Liver (tissue), 9 donors: ENCODE results near the gene HNMT. TPM values are rescaled to one million over a fixed set of nuclear protein-coding genes. Genes with fewer than 3 reads are reported as not detected.

Experiments used
- DNase-seq: peaks from one replicate; pipeline ENCODE4 v3.0.0-alpha.2; 2017; ENCODE audit warnings: low spot score
- H3K27ac ChIP-seq, 2 donors: one replicate each; pipeline ENCODE4 v1.7.0; 2013; ENCODE audit warnings: inconsistent platforms in 2 of 2, low read length in 2 of 2, control low read depth in 1 of 2, low read depth in 1 of 2, mild to moderate bottlenecking in 1 of 2
- H3K27me3 ChIP-seq, 4 donors: one replicate each; pipeline versions ENCODE4 v1.6.1 to v1.7.0; 2013; ENCODE audit warnings: low read length in 3 of 4, inconsistent platforms in 1 of 4, mild to moderate bottlenecking in 1 of 4, moderate library complexity in 1 of 4; ENCODE audit not compliant: control insufficient read depth in 4 of 4, insufficient read depth in 4 of 4
- H3K36me3 ChIP-seq, 4 donors: one replicate each; pipeline versions ENCODE4 v1.6.1 to v1.7.0; 2013; ENCODE audit warnings: low read length in 3 of 4, mild to moderate bottlenecking in 3 of 4, low read depth in 1 of 4, moderate library complexity in 1 of 4; ENCODE audit not compliant: control insufficient read depth in 4 of 4, insufficient read depth in 3 of 4
- H3K4me1 ChIP-seq, 4 donors: one replicate each; pipeline versions ENCODE4 v1.6.1 to v1.7.0; 2013; ENCODE audit warnings: low read length in 3 of 4, mild to moderate bottlenecking in 3 of 4, moderate library complexity in 1 of 4; ENCODE audit not compliant: control insufficient read depth in 4 of 4, insufficient read depth in 4 of 4
- H3K4me3 ChIP-seq, 3 donors: one replicate each; pipeline versions ENCODE4 v1.6.1 to v1.7.0; 2013; ENCODE audit warnings: low read length in 3 of 3, control low read depth in 1 of 3, low read depth in 1 of 3, mild to moderate bottlenecking in 1 of 3
- H3K9ac ChIP-seq, 2 donors: one replicate each; pipeline ENCODE4 v1.7.0; 2013; ENCODE audit warnings: low read length in 2 of 2, mild to moderate bottlenecking in 2 of 2, moderate library complexity in 2 of 2, control low read depth in 1 of 2, low read depth in 1 of 2
- H3K9me3 ChIP-seq, 4 donors: one replicate each; pipeline versions ENCODE4 v1.6.1 to v1.7.0; 2013; ENCODE audit warnings: low read length in 3 of 4; ENCODE audit not compliant: control insufficient read depth in 4 of 4
- ATF3 ChIP-seq: IDR thresholded peaks from 2 replicates; pipeline ENCODE4 v1.6.1; 2016; ENCODE audit warnings: antibody characterized with exemption
- EGR1 ChIP-seq, 2 donors: IDR thresholded peaks; 2 replicates each; pipeline ENCODE4 v1.6.1; 2016 to 2018; ENCODE audit warnings: antibody characterized with exemption in 2 of 2, low read depth in 2 of 2
- GABPA ChIP-seq, 2 donors: IDR thresholded peaks in 1 of 2; conservative IDR thresholded peaks in 1 of 2; 2 replicates each; pipeline ENCODE4 v1.6.1; 2016; ENCODE audit warnings: antibody characterized with exemption in 2 of 2, mild to moderate bottlenecking in 1 of 2, moderate library complexity in 1 of 2
- HNF4A ChIP-seq, 2 donors: conservative IDR thresholded peaks; 2 replicates each; pipeline ENCODE4 v1.6.1; 2016; ENCODE audit warnings: antibody characterized with exemption in 2 of 2, mild to moderate bottlenecking in 2 of 2
- RAD21 ChIP-seq, 2 donors: IDR thresholded peaks; 2 replicates each; pipeline ENCODE4 v1.6.1; 2016; ENCODE audit warnings: antibody characterized with exemption in 2 of 2, mild to moderate bottlenecking in 2 of 2
- REST ChIP-seq: IDR thresholded peaks from 2 replicates; pipeline ENCODE4 v1.6.1; 2016; ENCODE audit warnings: antibody characterized with exemption, mild to moderate bottlenecking
- RXRA ChIP-seq, 2 donors: IDR thresholded peaks; 2 replicates each; pipeline ENCODE4 v1.6.1; 2017 to 2018; ENCODE audit warnings: antibody characterized with exemption in 2 of 2, mild to moderate bottlenecking in 1 of 2
- SP1 ChIP-seq: IDR thresholded peaks from 2 replicates; pipeline ENCODE4 v1.6.1; 2018; ENCODE audit warnings: antibody characterized with exemption, mild to moderate bottlenecking
- TAF1 ChIP-seq: conservative IDR thresholded peaks from 2 replicates; pipeline ENCODE4 v1.6.1; 2016; ENCODE audit warnings: antibody characterized with exemption, mild to moderate bottlenecking
- YY1 ChIP-seq: IDR thresholded peaks from 2 replicates; pipeline ENCODE4 v1.6.1; 2016; ENCODE audit warnings: antibody characterized with exemption, mild to moderate bottlenecking
- ZBTB33 ChIP-seq: IDR thresholded peaks from 2 replicates; pipeline ENCODE4 v1.6.1; 2016; ENCODE audit warnings: antibody characterized with exemption
- WGBS: extraction: QIAGEN DNeasy Blood & Tissue Kit; methylation state at CpG from one replicate; pipeline ENCODE4 v1.1.7; 2013; 5-methylcytosine and 5-hydroxymethylcytosine counted together
- polyA plus RNA-seq, 2 donors: library from polyadenylated mRNA; stranded (reverse) in 1 of 2; unstranded in 1 of 2; fragments of 200-250 nt in 1 of 2; fragments of >200 nt in 1 of 2; fragmentation: Nextera tagmentation in 1 of 2; extraction: Ambion mirVana in 1 of 2; gene quantifications; one replicate each; pipeline versions ENCODE4 v1.2.1 to v1.2.3, GENCODE V29; 2013 to 2015
- total RNA-seq, 2 donors: library from RNA; depleted of rRNA; stranded (reverse); fragments of >200 nt; gene quantifications; one replicate each; pipeline ENCODE4 v1.2.3, GENCODE V29; 2014
- TF ChIP-seq, protein P1 (sequence below): fragments of 150-350 bp; IDR thresholded peaks from 2 replicates; pipeline ENCODE4 v1.5.1; 2017; ENCODE audit warnings: improper control_type of control experiment, low read depth, low read length; ENCODE audit not compliant: missing input control
- TF ChIP-seq, protein P2 (sequence below): IDR thresholded peaks from 2 replicates; pipeline ENCODE4 v1.6.1; 2016; ENCODE audit warnings: antibody characterized with exemption
- donor health status: healthy.
- donor health status: healthy.
- donor health status: healthy.
- donor health status: healthy.
- donor health status: healthy.

The HNMT gene
- total and polyA plus RNA-seq, 4 donors, result 44.4 to 103 (median 78.5) TPM

GRCh38 chr2:137973280-137973679 lies 9.0 kb downstream of the HNMT start:
- Histone ChIP-seq H3K9me3 (no peaks in the 10 kb centered on the region), H3K4me1 (peaks cover 14 to 52% (median 28%) of the 10 kb centered on the region in 4 donors), H3K9ac (no peak overlapping the region), H3K27me3 (no peaks in the 10 kb centered on the region), H3K27ac (no peak overlapping the region), H3K4me3 (no peak overlapping the region), H3K36me3 (peaks cover 0 to 25% (median 10%) of the 10 kb centered on the region in 4 donors)
- no peak for TF ChIP-seq ATF3
- TF ChIP-seq GABPA (IDR thresholded peaks at IDR 0.05 in 1 of 2, conservative IDR thresholded peaks at IDR 0.05 in 1 of 2), result no peak
- no peak for TF ChIP-seq TAF1
- no peak for TF ChIP-seq YY1
- no peak for TF ChIP-seq ZBTB33
- TF ChIP-seq, protein P1, sequence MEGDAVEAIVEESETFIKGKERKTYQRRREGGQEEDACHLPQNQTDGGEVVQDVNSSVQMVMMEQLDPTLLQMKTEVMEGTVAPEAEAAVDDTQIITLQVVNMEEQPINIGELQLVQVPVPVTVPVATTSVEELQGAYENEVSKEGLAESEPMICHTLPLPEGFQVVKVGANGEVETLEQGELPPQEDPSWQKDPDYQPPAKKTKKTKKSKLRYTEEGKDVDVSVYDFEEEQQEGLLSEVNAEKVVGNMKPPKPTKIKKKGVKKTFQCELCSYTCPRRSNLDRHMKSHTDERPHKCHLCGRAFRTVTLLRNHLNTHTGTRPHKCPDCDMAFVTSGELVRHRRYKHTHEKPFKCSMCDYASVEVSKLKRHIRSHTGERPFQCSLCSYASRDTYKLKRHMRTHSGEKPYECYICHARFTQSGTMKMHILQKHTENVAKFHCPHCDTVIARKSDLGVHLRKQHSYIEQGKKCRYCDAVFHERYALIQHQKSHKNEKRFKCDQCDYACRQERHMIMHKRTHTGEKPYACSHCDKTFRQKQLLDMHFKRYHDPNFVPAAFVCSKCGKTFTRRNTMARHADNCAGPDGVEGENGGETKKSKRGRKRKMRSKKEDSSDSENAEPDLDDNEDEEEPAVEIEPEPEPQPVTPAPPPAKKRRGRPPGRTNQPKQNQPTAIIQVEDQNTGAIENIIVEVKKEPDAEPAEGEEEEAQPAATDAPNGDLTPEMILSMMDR, result no peak
- TF ChIP-seq, protein P2, sequence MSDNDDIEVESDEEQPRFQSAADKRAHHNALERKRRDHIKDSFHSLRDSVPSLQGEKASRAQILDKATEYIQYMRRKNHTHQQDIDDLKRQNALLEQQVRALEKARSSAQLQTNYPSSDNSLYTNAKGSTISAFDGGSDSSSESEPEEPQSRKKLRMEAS, result no peak
- TF ChIP-seq EGR1 (IDR thresholded peaks at IDR 0.05; ENCODE audit: low read depth in 2 of 2), result no peak
- TF ChIP-seq SP1, result no peak
- DNase-seq, result no peak

DNA sequence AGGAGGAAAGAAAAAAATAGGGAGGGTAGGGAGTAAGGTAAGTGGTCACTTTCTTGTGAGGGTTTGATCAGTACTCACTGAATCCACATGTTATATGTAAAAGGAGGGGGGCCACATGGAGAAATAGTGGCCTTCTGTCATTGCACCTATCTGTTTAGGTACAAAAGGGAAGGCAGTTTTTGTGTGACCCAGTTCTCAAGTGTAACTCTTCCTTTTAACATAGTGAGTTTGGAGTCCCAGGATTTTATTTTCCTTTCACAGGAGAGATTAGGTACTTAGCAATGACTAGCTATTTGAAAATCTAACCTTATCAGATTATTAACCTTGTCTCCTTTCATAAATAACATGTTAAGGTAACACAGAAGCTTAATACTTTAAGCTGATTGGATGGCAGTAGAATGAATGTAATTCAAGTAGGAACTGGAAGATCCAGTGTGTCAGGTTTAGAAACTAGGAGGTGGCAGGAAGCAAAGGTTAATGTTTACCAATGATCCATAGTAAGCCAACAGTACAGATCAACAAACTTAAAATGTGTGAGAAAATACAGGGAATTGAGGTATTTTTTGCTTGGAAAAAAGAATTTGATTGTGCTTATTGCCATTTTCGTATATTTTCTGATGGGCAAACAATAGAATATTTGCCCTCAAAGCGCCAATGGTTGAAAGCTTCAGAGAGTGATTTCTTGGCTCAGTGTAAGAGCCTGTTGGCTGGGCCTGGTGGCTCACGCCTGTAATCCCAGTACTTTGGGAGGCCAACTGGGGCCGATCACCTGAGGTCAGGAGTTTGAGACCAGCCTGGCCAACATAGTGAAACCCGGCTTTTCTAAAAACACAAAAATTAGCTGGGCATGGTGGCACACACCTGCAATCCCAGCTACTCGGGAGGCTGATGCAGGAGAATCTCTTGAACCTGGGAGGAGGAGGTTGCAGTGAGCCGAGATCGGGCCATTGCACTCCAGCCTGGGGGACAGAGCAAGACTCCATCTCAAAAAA lies 11.3 kb downstream of the HNMT start:
- H3K27ac ChIP-seq, result peak overlapping the region; percentile 73 to 82
- H3K27me3 ChIP-seq, result no peaks in the 10 kb centered on the region
- no peaks in the 10 kb centered on the region for H3K9me3 ChIP-seq
- no peak overlapping the region for H3K9ac ChIP-seq
- TF ChIP-seq YY1 (no peak), REST (no peak), HNF4A (conservative IDR thresholded peaks at IDR 0.05) (peak; percentile 65 to 68), RAD21 (IDR thresholded peaks at IDR 0.05) (peak in 1 of 2 donors; percentile 6), RXRA (IDR thresholded peaks at IDR 0.05) (peak; percentile 43 to 71), SP1 (peak; percentile 74)
- TF ChIP-seq, protein P2, result peak; percentile 21
- peaks cover 7 to 36% (median 15%) of the 10 kb centered on the region in 4 donors for H3K4me1 ChIP-seq
- H3K4me3 ChIP-seq, result no peak overlapping the region
- 52% methylated on average over 8 of the region's 8 CpGs for WGBS
- peaks cover 0 to 26% (median 10%) of the 10 kb centered on the region in 4 donors for H3K36me3 ChIP-seq
- no peak for DNase-seq
